ENCODE results near the gene MGMT.

Gene MGMT

GRCh38 chr10:129659508-129660268 is 192.6 kb downstream of the MGMT start:
- DNase-seq = no peak

DNA sequence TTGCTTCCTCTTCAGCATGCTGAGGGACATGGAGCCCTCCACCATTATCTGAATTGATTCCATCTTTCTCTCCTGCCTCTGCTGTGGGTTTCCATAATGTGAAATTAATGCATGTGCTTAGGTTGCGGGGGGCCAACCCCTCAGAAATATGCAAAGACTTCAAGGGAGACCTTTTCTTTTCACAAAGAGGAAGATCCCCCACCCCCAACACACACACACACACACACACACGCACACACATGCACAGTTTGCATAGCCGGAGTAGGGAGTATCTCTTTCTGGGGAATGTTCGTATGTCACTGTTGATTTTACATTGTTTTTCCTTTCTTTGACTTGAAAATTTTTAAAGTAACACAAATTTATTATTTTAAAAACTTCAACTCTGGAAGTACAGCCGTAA is 193.5 kb downstream of the MGMT start:
- DNase-seq = peak; percentile 51

DNA sequence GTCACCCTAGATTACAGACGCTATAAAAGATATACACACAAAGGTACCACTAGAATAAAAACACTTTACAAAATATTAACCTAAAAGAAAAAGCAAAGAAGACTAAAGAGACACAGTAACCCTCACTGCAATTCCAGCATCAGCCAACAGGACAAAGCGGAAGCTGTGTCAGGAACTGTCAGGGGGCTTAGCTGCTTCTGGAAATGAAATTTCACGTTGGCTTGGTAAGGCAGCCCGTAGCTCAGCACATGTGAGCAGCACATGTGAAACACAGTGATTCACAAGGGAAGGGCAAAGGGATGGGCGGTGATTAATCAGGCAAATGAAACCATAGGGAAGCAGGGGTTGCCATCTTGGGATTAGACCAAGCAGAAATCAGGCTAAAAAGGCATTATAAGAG is 195.4 kb downstream of the MGMT start:
- DNase-seq = no peak

GRCh38 chr10:129670124-129670523 is 203.1 kb downstream of the MGMT start:
- no peak for DNase-seq

DNA sequence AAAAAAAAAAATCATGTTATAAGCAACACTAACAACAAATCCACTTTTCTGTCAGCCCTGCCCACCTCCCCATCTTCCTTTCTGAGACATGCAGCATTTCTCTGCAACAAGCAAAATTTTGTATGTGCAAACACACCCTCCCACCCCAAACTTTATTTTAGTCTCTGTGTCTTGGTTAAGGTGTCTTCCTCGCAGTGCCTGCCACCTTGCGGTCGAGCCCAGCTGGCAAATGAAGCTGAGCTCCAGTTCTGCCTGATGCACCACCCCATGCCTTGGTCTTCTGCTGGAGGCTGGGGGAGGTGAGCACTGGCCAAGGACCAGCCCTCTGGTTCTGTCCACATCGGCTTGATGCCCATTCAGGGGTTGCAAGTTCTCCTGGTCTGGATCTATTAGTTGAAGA is 206.3 kb downstream of the MGMT start:
- DNase-seq = no peak

DNA sequence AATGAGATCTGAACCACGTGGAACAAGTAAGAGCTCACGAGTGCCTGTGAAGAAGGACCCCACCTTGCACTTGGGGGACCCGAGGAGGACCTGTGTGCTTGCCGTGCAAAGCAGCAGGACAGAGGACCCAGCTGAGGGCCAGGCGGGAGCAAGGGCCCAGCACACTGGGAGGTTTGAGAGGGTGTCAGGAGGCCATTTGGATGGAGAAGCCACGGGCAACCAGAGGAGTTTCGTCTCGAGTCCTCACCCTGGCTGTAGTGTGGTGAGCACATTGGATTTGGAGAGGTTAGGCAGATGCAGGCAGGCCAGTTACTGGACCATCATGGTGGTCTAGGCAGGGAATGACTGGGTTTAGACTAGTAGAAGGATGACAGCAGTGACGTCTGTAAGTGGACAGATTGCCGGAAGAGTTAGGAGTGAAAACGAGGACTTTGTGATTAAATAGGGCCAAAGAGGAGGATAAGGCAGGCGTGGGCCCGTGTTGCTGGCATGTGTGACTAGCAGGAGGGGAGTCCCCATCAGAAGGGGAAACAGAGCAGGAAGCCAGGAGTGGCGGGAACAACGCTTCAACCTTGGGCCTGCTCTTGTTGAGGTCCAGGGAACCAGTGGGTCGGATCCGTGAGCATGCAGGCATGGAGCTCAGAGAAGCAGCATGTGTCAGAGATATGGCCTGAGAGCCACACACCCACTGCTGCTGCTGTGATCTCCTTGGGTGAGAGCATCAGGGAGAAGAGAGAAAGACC is 208.2 kb downstream of the MGMT start:
- DNase-seq = no peak

GRCh38 chr10:129676014-129676413 is 209.0 kb downstream of the MGMT start:
- DNase-seq = no peak

DNA sequence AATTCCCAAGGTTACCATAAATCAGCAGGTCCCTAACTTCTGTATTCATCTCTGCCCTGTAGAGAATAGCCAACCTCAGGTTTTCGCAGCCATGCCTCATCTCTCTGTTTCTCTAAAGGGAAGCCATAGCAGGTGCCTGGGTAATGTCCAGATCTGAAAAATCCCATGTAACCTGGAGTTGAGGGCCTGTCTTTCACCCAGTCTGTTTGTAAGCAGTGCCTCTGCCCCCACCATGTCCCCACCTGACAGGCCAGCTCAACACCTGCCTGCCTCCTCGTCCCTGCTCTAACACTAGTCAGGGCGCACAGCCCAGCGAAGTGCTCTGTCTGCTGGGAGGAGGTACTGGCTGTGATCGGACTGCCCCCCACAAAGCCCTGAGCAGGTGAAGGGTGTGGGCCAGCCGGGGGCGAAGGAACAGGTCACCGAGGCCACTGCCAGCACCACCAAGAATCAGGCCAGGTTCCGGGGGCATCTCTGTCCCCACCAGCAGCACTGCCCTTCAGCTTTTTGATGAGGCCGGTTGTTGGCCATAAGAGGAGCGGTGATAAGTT is 210.4 kb downstream of the MGMT start:
- DNase-seq = no peak

GRCh38 chr10:129678186-129678585 is 211.1 kb downstream of the MGMT start:
- DNase-seq = no peak

- no peak for DNase-seq
Measured at GRCh38 chr10:129679207-129679606, 212.2 kb downstream of the MGMT start.

DNA sequence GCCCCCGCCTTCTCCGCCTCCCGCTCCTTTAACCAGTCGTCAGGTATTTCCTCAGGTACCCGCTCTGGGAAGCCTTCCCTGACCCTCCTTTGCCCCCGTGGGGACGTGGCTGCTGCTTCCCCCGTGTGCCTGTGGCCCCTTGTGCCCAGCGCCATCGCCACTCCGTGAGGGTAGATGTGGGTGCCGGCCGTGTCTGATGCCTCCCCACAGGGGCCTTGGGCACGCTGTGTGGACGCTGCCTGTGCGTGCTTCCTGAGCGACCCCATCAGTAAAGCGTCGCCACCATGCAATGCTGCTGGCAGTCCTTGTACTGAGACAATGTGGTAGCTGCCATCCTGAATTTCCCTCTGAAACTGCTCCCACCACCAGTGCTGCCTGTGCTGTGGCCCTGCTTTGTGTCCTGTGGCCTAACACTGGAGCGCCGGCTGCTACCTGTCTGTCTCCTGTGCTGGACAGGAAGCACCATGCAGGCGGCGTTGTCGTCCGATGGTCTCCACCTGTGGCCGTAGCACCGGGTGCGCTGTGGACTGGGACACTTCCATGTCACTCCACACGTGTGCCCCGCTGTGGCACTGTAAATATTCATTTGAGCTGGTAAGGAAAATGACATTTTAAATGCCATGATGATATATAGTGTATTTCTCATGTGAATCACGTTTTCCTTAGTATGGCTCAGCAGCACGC is 213.8 kb downstream of the MGMT start:
- no peak for DNase-seq

GRCh38 chr10:129681856-129682255 is 214.8 kb downstream of the MGMT start:
- DNase-seq = no peak

- peak; percentile 34 for DNase-seq
Measured at GRCh38 chr10:129683519-129683918, 216.5 kb downstream of the MGMT start.

GRCh38 chr10:129683920-129684319 is 216.9 kb downstream of the MGMT start:
- no peak for DNase-seq

DNA sequence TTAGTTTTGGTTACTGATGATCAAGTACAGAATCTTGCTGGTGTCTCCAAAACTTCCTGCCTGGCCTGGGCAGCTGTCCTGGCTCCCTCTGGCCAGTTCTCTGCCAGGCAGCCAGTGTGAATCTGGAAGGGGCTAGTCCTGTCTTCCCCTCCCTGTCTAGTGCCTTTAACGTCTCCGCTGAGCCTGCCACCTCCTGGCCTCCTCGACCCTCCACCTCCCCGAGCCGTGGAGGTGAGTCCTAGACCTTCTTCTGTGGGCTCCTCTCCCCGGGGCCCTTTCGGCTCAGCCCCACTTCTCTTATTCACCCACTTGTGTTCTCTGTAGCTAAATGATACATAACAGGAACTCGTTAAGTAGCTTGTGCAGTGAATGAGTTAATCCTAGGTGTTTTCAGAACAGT is 218.2 kb downstream of the MGMT start:
- DNase-seq = no peak

GRCh38 chr10:129689671-129690071 is 222.6 kb downstream of the MGMT start:
- DNase-seq = peak; percentile 52

GRCh38 chr10:129690248-129691070 is 223.4 kb downstream of the MGMT start:
- DNase-seq = no peak

GRCh38 chr10:129692695-129693094 is 225.7 kb downstream of the MGMT start:
- no peak for DNase-seq

DNA sequence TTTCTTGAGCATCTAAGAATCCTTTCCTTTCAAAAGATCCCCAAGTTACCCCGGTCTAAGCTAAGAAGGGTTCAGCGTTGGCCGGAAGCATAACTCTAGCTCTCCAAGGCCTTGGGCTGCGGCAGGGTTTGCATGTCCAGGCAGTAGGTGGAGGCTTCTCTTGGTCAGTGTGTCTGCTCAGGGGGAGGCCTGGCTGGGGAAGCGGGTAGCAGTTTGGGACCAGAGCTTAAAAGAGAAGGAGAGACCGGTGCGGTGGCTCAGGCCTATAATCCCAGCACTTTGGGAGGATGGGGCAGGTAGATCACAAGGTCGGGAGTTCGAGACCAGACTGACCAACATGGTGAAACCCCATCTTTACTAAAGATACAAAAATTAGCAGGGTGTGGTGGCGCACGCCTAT is 226.3 kb downstream of the MGMT start:
- DNase-seq = no peak

DNA sequence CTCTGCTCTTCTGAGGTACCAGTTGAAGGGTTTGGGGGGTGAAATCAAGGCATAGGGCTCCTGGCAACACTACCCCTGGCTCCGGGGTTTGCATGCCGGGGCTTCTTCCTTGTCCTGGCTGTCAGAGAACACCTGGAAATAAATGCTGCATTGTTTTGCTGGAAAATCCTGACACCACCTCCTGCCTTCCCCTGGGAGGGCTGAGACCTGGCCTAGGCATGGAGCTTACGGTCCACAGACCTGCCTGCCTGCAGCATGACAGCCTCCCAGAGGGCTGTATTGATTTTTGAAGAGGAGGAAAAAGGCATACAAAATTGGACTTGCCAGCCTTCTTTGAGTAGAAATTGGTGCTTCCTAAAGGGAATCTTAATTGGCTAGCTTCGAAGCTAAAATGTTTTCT is 227.1 kb downstream of the MGMT start:
- no peak for DNase-seq

- DNase-seq = peak; percentile 79
Measured at GRCh38 chr10:129694691-129695243, 227.7 kb downstream of the MGMT start.

GRCh38 chr10:129695671-129696070 is 228.6 kb downstream of the MGMT start:
- no peak for DNase-seq
